Vagina (tissue), 2 donors: Measurements from ENCODE around the gene PPM1N. TPM values are rescaled to one million over a fixed set of nuclear protein-coding genes. Genes with fewer than 3 reads are reported as not detected.
A peak's percentile ranks its signal among the peaks of the same experiment; 100 is the strongest.

Experiments
- DNase-seq, 2 donors: peaks; one replicate each; pipeline ENCODE4 v3.0.0-alpha.2; 2017; ENCODE audit errors: extremely low spot score in 2 of 2
- H3K27ac ChIP-seq: fragments of 200-600 bp; sonication (generic); one replicate; pipeline ENCODE4 v1.5.1; 2019
- H3K27me3 ChIP-seq: fragments of 200-600 bp; sonication (generic); one replicate; pipeline ENCODE4 v1.5.1; 2019
- H3K36me3 ChIP-seq, 2 donors: fragments of 200-600 bp; sonication (generic); one replicate each; pipeline ENCODE4 v1.5.1; 2017 to 2019
- H3K4me1 ChIP-seq: fragments of 200-600 bp; sonication (generic); one replicate; pipeline ENCODE4 v1.5.1; 2019
- H3K4me3 ChIP-seq, 2 donors: fragments of 200-600 bp; sonication (generic); 1 replicate in 1 of 2; 2 replicates in 1 of 2; pipeline ENCODE4 v1.5.1; 2016 to 2019
- H3K9me3 ChIP-seq: fragments of 200-600 bp; sonication (generic); one replicate; pipeline ENCODE4 v1.5.1; 2019
- CTCF ChIP-seq, 3 experiments: fragments of 450-650 bp in 2 of 3; fragments of 200-600 bp in 1 of 3; sonication (generic) in 1 of 3; IDR thresholded peaks; one replicate each; pipeline ENCODE4 v1.5.1; 2017 to 2019; ENCODE audit warnings: antibody characterized with exemption in 3 of 3, mild to moderate bottlenecking in 2 of 3, moderate library complexity in 2 of 3
- POLR2A ChIP-seq, 2 donors: fragments of 450-650 bp; IDR thresholded peaks; one replicate each; pipeline ENCODE4 v1.6.1; 2017; ENCODE audit warnings: antibody characterized with exemption in 2 of 2, mild to moderate bottlenecking in 2 of 2, moderate library complexity in 2 of 2
- POLR2AphosphoS5 ChIP-seq, 2 donors: sonication (generic); formaldehyde crosslinking; IDR thresholded peaks; one replicate each; pipeline ENCODE4 v1.9.0; 2017; ENCODE audit warnings: antibody characterized with exemption in 2 of 2, mild to moderate bottlenecking in 2 of 2, low read depth in 1 of 2; ENCODE audit not compliant: insufficient read depth in 1 of 2
- intact Hi-C: fragments of 100-400 bp; cut with DNase I; formaldehyde crosslinking; loops from one replicate; pipeline ENCODE4 v1.15.1; 2023
- total RNA-seq: library from RNA; depleted of rRNA; stranded (reverse); fragments of >200 nt; gene quantifications from one replicate; pipeline ENCODE4 v1.2.3, GENCODE V29; 2016

Gene PPM1N
- total RNA-seq, 1 donor from 2014 or later: 3.9 TPM

GRCh38 chr19:45495178-45495577 lies 3.1 kb upstream of the PPM1N start:
- Histone ChIP-seq H3K27ac (no peak overlapping the region), H3K4me3 (no peak overlapping the region), H3K9me3 (no peaks in the 10 kb centered on the region), H3K4me1 (peaks cover 52% of the 10 kb centered on the region), H3K36me3 (no peaks in the 10 kb centered on the region), H3K27me3 (no peaks in the 10 kb centered on the region)
- intact Hi-C loops: no loop called here
- TF ChIP-seq POLR2AphosphoS5 (IDR thresholded peaks at IDR 0.05; ENCODE audit: insufficient read depth in 1 of 2, low read depth in 1 of 2) (no peak), POLR2A (IDR thresholded peaks at IDR 0.05) (no peak), CTCF (IDR thresholded peaks at IDR 0.05) (no peak)
- DNase-seq: no peak

GRCh38 chr19:45496349-45496953 lies 1.8 kb upstream of the PPM1N start:
- DNase-seq: no peak
- H3K9me3 ChIP-seq: no peaks in the 10 kb centered on the region
- intact Hi-C loops: no loop called here
- H3K27ac ChIP-seq: peak overlapping the region; percentile 46
- peaks cover 52% of the 10 kb centered on the region for H3K4me1 ChIP-seq
- H3K27me3 ChIP-seq: no peaks in the 10 kb centered on the region
- peak in 1 of 2 donors; percentile 4 for TF ChIP-seq POLR2AphosphoS5 (IDR thresholded peaks at IDR 0.05; ENCODE audit: insufficient read depth in 1 of 2, low read depth in 1 of 2)
- no peak for TF ChIP-seq CTCF (IDR thresholded peaks at IDR 0.05)
- TF ChIP-seq POLR2A (IDR thresholded peaks at IDR 0.05): no peak
- H3K4me3 ChIP-seq: peak overlapping the region; percentile 75 to 82
- no peaks in the 10 kb centered on the region for H3K36me3 ChIP-seq

- H3K27ac ChIP-seq: no peak overlapping the region
- intact Hi-C loops: no loop called here
- TF ChIP-seq CTCF (IDR thresholded peaks at IDR 0.05) (no peak), POLR2A (IDR thresholded peaks at IDR 0.05) (no peak)
- no peak for DNase-seq
- no peaks in the 10 kb centered on the region for H3K36me3 ChIP-seq
- H3K27me3 ChIP-seq: no peaks in the 10 kb centered on the region
- peaks cover 47% of the 10 kb centered on the region for H3K4me1 ChIP-seq
- H3K4me3 ChIP-seq: no peak overlapping the region
- H3K9me3 ChIP-seq: no peaks in the 10 kb centered on the region
Measured at GRCh38 chr19:45497791-45498190, 452 bp upstream of the PPM1N start.

GRCh38 chr19:45499196-45500180 lies 1.2 kb downstream of the PPM1N start:
- TF ChIP-seq CTCF (IDR thresholded peaks at IDR 0.05): no peak
- no peak for TF ChIP-seq POLR2A (IDR thresholded peaks at IDR 0.05)
- no peak for TF ChIP-seq POLR2AphosphoS5 (IDR thresholded peaks at IDR 0.05; ENCODE audit: insufficient read depth in 1 of 2, low read depth in 1 of 2)
- no peaks in the 10 kb centered on the region for H3K9me3 ChIP-seq
- no peak overlapping the region for H3K27ac ChIP-seq
- H3K4me1 ChIP-seq: peaks cover 38% of the 10 kb centered on the region
- peak overlapping the region; percentile 21 to 27 for H3K4me3 ChIP-seq
- no peaks in the 10 kb centered on the region for H3K36me3 ChIP-seq
- intact Hi-C loops: loop anchor here (1.0 kb wide), 1 partner anchor 38 kb away; no protein-coding TSS in a partner anchor
- no peak for DNase-seq
- no peaks in the 10 kb centered on the region for H3K27me3 ChIP-seq
